Measurements from ENCODE around the gene H3-3A. TPM values are rescaled to one million over a fixed set of nuclear protein-coding genes. Genes with fewer than 3 reads are reported as not detected.

H3-3A gene
- total RNA-seq, 1 experiment from 2014 or later, result 1,129 TPM

- Histone ChIP-seq H3K27me3 (ENCODE audit: insufficient read depth, low read length) (no peaks in the 10 kb centered on the region), H3K23ac (ENCODE audit: insufficient read length, low read depth, low read length) (no peak overlapping the region), H3K4ac (ENCODE audit: low read depth, low read length) (no peak overlapping the region), H3K4me1 (ENCODE audit: insufficient read depth, low read length) (no peaks in the 10 kb centered on the region), H2AK5ac (ENCODE audit: insufficient read length, low read length) (no peak overlapping the region), H4K91ac (ENCODE audit: insufficient read length, low read depth, low read length) (no peak overlapping the region), H2BK20ac (ENCODE audit: low read depth, low read length, poor library complexity, severe bottlenecking) (no peak overlapping the region), H3T11ph (ENCODE audit: low read length) (no peak overlapping the region), H3K9me3 (ENCODE audit: control insufficient read depth, low read depth, low read length) (no peaks in the 10 kb centered on the region), H3K4me2 (ENCODE audit: insufficient read depth, insufficient read length, low read length) (no peak overlapping the region), H3K56ac (ENCODE audit: insufficient read length, low read depth, low read length) (no peak overlapping the region), H2BK120ac (ENCODE audit: low read depth, low read length, poor library complexity, severe bottlenecking) (no peak overlapping the region), H2BK5ac (ENCODE audit: insufficient read length, low read length) (no peak overlapping the region), H2AFZ (ENCODE audit: low read length) (no peak overlapping the region), H3K14ac (ENCODE audit: insufficient read depth, low read length) (no peak overlapping the region), H3K79me2 (ENCODE audit: insufficient read depth, low read length) (no peaks in the 10 kb centered on the region), H2BK12ac (ENCODE audit: insufficient read length, low read depth, low read length) (no peak overlapping the region), H4K5ac (ENCODE audit: insufficient read length, low read depth, low read length) (no peak overlapping the region), H4K8ac (replicated peaks; ENCODE audit: insufficient read length, low read depth, low read length) (no peak overlapping the region), H3K27ac (ENCODE audit: insufficient read length, low read depth, low read length) (no peak overlapping the region), H3K18ac (ENCODE audit: insufficient read length, low read depth, low read length) (no peak overlapping the region), H2BK15ac (ENCODE audit: low read depth, low read length) (no peak overlapping the region), H3K79me1 (ENCODE audit: insufficient read depth, low read depth, low read length, poor library complexity, severe bottlenecking) (no peaks in the 10 kb centered on the region), H3K9ac (ENCODE audit: extremely low read depth, insufficient read length, low read length) (no peak overlapping the region), H4K20me1 (ENCODE audit: control insufficient read depth, insufficient read depth, insufficient read length) (no peaks in the 10 kb centered on the region), H3K23me2 (ENCODE audit: insufficient read length, low read depth, low read length, poor library complexity, severe bottlenecking) (no peaks in the 10 kb centered on the region)
- peaks cover 0 to 4% of the 10 kb centered on the region in 2 experiments; a peak in 2 of 5 replicates for H3K9me3 Mint-ChIP-seq
- no peaks in the 10 kb centered on the region; a peak in 1 of 7 replicates for H3K36me3 Mint-ChIP-seq (ENCODE audit: insufficient read depth in 1 of 3, low read depth in 3 of 3)
- H3K27me3 Mint-ChIP-seq (ENCODE audit: low read depth), result peaks cover 4% of the 10 kb centered on the region; the same call in 1 of the 2 replicates
- no CpG with 5 or more reads among the region's 3 CpGs for WGBS (ENCODE audit: extremely low coverage, insufficient read length, low lambda C conversion rate)
- no peak for TF ChIP-seq CTCF (conservative IDR thresholded peaks at IDR 0.05)
- no peak for DNase-seq
- H3K4me3 Mint-ChIP-seq, result no peak overlapping the region
- peaks cover 4 to 10% of the 10 kb centered on the region in 2 experiments; a peak in 3 of 4 replicates for H3K4me1 Mint-ChIP-seq
- peak overlapping the region in 2 of 3 experiments; percentile 25 to 55; a peak in 1 of 7 replicates for H3K27ac Mint-ChIP-seq
Observed at GRCh38 chr1:226092965-226093364, 30.4 kb downstream of the H3-3A start.
